ENCODE measurements around the gene POGZ. TPM values are rescaled to one million over a fixed set of nuclear protein-coding genes. Genes with fewer than 3 reads are reported as not detected.

The POGZ gene
- total RNA-seq, 6 experiments from 2014 or later, result 13.5 to 44.9 (median 29.9) TPM

- Histone ChIP-seq H3K27me3 (no peaks in the 10 kb centered on the region), H3K4me1 (peaks cover 0 to 5% (median 0%) of the 10 kb centered on the region in 4 donors), H3K4me3 (no peak overlapping the region), H3K9me3 (no peaks in the 10 kb centered on the region), H3K36me3 (no peaks in the 10 kb centered on the region), H3K27ac (no peak overlapping the region)
- 40% methylated on average over 1 of the region's 1 CpG for WGBS (ENCODE audit: insufficient coverage, low coverage, low lambda C conversion rate, missing lambda C conversion rate)
- intact Hi-C loops (cut with DNase I), result no loop called here
- DNase-seq (no peak), ATAC-seq (no peak)
- TF ChIP-seq POLR2A (IDR thresholded peaks at IDR 0.05), result no peak
- no peak for TF ChIP-seq CTCF (IDR thresholded peaks at IDR 0.05)
Observed at GRCh38 chr1:151465026-151465425, 5.7 kb upstream of the POGZ start.

GRCh38 chr1:151461694-151462093, 2.4 kb upstream of the POGZ start:
- no peaks in the 10 kb centered on the region for H3K9me3 ChIP-seq
- H3K36me3 ChIP-seq, result no peaks in the 10 kb centered on the region
- WGBS (ENCODE audit: insufficient coverage, low coverage, low lambda C conversion rate, missing lambda C conversion rate), result 75% methylated on average over 3 of the region's 5 CpGs
- H3K27ac ChIP-seq, result no peak overlapping the region
- no peak for TF ChIP-seq CTCF (IDR thresholded peaks at IDR 0.05)
- TF ChIP-seq POLR2A (IDR thresholded peaks at IDR 0.05), result no peak
- no peaks in the 10 kb centered on the region for H3K27me3 ChIP-seq
- ATAC-seq (no peak), DNase-seq (no peak)
- intact Hi-C loops (cut with DNase I), result no loop called here
- H3K4me3 ChIP-seq, result no peak overlapping the region
- H3K4me1 ChIP-seq, result peaks cover 0 to 15% (median 0%) of the 10 kb centered on the region in 4 donors

GRCh38 chr1:151458802-151459330, 428 bp downstream of the POGZ start:
- peak; percentile 71 to 79 (median 76) for DNase-seq
- intact Hi-C loops (cut with DNase I), result no loop called here
- H3K4me1 ChIP-seq, result peaks cover 0 to 17% (median 0%) of the 10 kb centered on the region in 4 donors
- H3K4me3 ChIP-seq, result peak overlapping the region; percentile 65 to 66 (median 66)
- peak overlapping the region; percentile 92 to 95 (median 93) for H3K27ac ChIP-seq
- ATAC-seq, result peak; percentile 54 to 62 (median 59)
- WGBS (ENCODE audit: insufficient coverage, low coverage, low lambda C conversion rate, missing lambda C conversion rate), result under 1% methylated on average over 21 of the region's 77 CpGs
- H3K9me3 ChIP-seq, result no peaks in the 10 kb centered on the region
- H3K36me3 ChIP-seq, result no peaks in the 10 kb centered on the region
- no peaks in the 10 kb centered on the region for H3K27me3 ChIP-seq
- TF ChIP-seq POLR2A (IDR thresholded peaks at IDR 0.05) (no peak), CTCF (IDR thresholded peaks at IDR 0.05) (no peak)

GRCh38 chr1:151457911-151458801, 1.1 kb downstream of the POGZ start:
- peak; percentile 74 to 80 (median 77) for DNase-seq
- WGBS (ENCODE audit: insufficient coverage, low coverage, low lambda C conversion rate, missing lambda C conversion rate), result under 1% methylated on average over 21 of the region's 69 CpGs

More at GRCh38 chr1:151457911-151458801, 1.1 kb downstream of the POGZ start:
- Histone ChIP-seq H3K4me3 (peak overlapping the region; percentile 46 to 63 (median 63)), H3K4me1 (peaks cover 0 to 17% (median 0%) of the 10 kb centered on the region in 4 donors), H3K27ac (peak overlapping the region; percentile 77 to 92 (median 83)), H3K36me3 (no peaks in the 10 kb centered on the region), H3K27me3 (no peaks in the 10 kb centered on the region), H3K9me3 (no peaks in the 10 kb centered on the region)
- peak; percentile 64 to 83 (median 68) for ATAC-seq
- TF ChIP-seq POLR2A (IDR thresholded peaks at IDR 0.05) (peak; percentile 43), CTCF (IDR thresholded peaks at IDR 0.05) (no peak)
- intact Hi-C loops (cut with DNase I), result no loop called here
